GM13977 (cell line): ENCODE results near the gene RXRA.

ENCODE experiments used
- DNase-seq: peaks from one replicate; pipeline ENCODE4 v3.0.0; 2012; ENCODE audit warnings: low spot score
- CTCF ChIP-seq: IDR thresholded peaks from 2 replicates; pipeline ENCODE4 v1.5.1; 2012; ENCODE audit warnings: mild to moderate bottlenecking, control low read depth; ENCODE audit not compliant: insufficient read depth; ENCODE audit errors: extremely low read depth, missing control alignments
- in situ Hi-C: fragments of 300-500 bp; cut with MboI; formaldehyde crosslinking; loops from one replicate; pipeline ENCODE4 v1.12.0; 2022; ENCODE audit warnings: low sequenced_read_pairs, low pct_unique_long_range_greater_than_20kb, mixed read lengths, inconsistent platforms; ENCODE audit not compliant: unreplicated experiment

Gene RXRA

GRCh38 chr9:134419000-134419683, 92.9 kb downstream of the RXRA start:
- in situ Hi-C loops = no loop called here
- no peak for TF ChIP-seq CTCF
- DNase-seq = no peak

DNA sequence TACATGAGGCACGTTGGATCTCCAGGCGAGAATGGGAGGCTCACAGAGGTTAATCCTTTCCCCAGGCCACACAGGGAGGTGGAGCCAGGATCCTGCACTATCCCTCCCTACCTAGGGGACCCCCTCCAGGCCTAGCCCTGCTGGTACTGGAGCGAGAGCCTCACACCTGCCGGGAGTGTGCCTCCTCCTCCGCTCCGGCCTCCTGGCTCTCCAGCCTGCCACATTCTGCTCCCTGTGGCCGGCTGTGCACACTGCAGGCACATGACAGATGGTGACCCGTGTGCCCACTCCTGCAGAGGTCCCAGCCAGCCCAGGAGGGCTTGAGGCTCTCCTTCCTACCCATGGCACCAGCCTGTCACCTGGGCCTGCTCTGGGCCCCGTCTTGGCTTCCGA, 93.4 kb downstream of the RXRA start:
- no peak for DNase-seq
- TF ChIP-seq CTCF = peak; percentile 39
- in situ Hi-C loops = no loop called here

DNA sequence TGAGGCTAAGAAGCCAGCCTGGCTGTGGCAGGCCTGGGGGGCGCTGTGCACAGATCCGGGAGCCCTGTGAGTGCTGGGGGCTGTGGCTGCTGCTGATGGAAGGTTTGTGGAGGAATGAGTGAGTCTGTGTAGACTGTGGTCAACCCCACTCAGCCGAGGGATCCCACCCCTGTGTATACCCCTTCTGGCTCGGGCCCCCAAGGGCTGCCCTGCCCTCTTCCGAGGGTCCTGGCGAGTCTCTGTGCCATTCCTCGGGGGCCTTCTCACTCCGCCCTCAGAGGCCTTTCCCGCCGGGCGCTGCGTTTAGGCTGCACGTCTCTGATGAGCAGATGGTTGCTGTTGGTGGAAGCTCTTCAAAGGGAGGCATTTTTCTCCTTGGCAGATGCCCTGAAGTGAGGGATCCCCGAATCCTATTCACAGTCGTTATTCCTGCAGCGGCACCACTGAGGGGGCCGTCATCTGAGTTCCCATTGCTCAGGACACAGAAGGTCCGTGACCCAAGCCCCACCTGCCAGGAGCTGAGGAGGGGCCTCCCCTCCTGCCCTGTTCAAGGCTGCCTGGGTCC, 94.1 kb downstream of the RXRA start:
- no peak for DNase-seq
- TF ChIP-seq CTCF = no peak
- in situ Hi-C loops = no loop called here

- DNase-seq = no peak
- in situ Hi-C loops = no loop called here
- TF ChIP-seq CTCF = no peak
These were observed 94.7 kb downstream of the RXRA start for GRCh38 chr9:134420974-134421432.

DNA sequence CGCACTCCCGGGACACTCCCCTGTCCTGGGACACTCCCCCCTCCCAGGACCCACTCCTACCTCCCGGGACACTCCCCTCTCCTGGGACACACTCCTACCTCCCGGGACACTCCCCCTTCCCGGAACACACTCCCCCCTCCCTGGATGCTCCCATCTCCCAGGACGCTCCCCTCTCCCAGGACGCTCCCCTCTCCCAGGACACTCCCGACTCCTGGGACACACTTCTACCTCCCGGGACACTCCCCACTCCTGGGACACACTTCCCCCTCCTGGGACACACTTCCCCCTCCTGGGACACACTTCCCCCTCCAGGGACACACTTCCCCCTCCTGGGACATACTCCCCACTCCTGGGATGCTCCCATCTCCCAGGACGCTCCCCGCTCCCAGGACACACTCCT, 95.6 kb downstream of the RXRA start:
- no peak for DNase-seq
- no peak for TF ChIP-seq CTCF
- in situ Hi-C loops = no loop called here

DNA sequence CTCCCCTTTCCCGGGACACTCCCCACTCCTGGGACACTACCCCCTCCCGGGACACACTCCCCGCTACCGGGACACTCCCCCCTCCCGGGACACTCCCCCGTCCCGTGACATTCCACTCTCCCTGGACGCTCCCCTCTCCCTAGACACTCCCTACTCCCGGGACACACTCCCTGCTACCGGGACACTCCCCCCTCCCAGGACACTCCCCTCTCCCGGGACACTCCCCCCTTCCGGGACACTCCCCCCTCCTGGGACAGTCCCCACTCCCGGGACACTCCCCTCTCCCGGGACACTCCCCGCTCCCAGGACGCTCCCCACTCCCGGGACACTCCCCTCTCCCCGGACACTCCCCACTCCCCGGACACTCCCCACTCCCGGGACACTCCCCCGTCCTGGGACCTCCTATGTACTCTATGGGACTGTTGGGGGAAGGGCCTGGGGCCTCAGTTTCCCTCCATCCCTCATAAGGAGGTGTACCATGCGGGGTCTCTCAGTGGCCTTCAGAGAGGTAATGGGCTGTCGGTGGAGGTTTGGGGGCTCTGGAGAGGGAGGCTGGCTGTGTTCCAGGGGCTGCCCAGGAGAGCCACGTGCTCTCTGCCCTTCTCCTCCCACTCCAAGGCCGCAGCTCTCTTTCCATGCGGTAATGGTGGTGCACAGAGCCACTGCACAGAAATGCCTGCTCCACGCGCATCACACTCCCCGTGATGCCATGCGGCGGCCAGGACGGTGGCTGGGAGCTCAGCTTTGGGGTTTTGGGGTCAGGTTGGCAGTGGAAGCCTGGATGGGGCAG, 96.2 kb downstream of the RXRA start:
- DNase-seq = no peak
- in situ Hi-C loops = no loop called here
- TF ChIP-seq CTCF = no peak
